Mesothelial cell of epicardium (in vitro differentiated cells): ENCODE results near the gene U2AF1L4. TPM values are rescaled to one million over a fixed set of nuclear protein-coding genes. Genes with fewer than 3 reads are reported as not detected.

ENCODE experiments used
- DNase-seq, 2 experiments: peaks; one replicate each; pipeline ENCODE4 v3.0.0; 2021; ENCODE audit warnings: low spot score in 2 of 2; ENCODE audit not compliant: unreplicated experiment in 2 of 2
- H3K27ac Mint-ChIP-seq: 2 replicates; pipeline ENCODE4 v1.8.0; 2021; ENCODE audit warnings: mixed read lengths
- H3K27me3 Mint-ChIP-seq: 2 replicates; pipeline ENCODE4 v1.8.0; 2021; ENCODE audit warnings: low read depth, mixed read lengths
- H3K36me3 Mint-ChIP-seq: 2 replicates; pipeline ENCODE4 v1.8.0; 2021; ENCODE audit warnings: mixed read lengths
- H3K4me1 Mint-ChIP-seq: 2 replicates; pipeline ENCODE4 v1.8.0; 2021; ENCODE audit warnings: mixed read lengths
- H3K4me3 Mint-ChIP-seq: 2 replicates; pipeline ENCODE4 v1.8.0; 2021; ENCODE audit warnings: mild to moderate bottlenecking, moderate library complexity, mixed read lengths
- H3K9me3 Mint-ChIP-seq: 2 replicates; pipeline ENCODE4 v1.8.0; 2021; ENCODE audit warnings: mixed read lengths
- total RNA-seq: library from RNA; stranded (reverse); gene quantifications from 3 replicates; pipeline ENCODE4 v1.2.1, GENCODE V29; 2021
- TF ChIP-seq, protein P1 (sequence below): fragments of 200-600 bp; sonication (generic); IDR thresholded peaks from one replicate; pipeline ENCODE4 v1.5.0; 2021; ENCODE audit warnings: antibody characterized with exemption; ENCODE audit not compliant: unreplicated experiment

U2AF1L4 gene
- total RNA-seq, 1 donor from 2014 or later, result 42.5 TPM

GRCh38 chr19:35702223-35703012 lies 42.8 kb downstream of the U2AF1L4 start:
- peaks cover 13% of the 10 kb centered on the region for H3K27me3 Mint-ChIP-seq
- H3K4me1 Mint-ChIP-seq, result peaks cover 5% of the 10 kb centered on the region
- TF ChIP-seq, protein P1, sequence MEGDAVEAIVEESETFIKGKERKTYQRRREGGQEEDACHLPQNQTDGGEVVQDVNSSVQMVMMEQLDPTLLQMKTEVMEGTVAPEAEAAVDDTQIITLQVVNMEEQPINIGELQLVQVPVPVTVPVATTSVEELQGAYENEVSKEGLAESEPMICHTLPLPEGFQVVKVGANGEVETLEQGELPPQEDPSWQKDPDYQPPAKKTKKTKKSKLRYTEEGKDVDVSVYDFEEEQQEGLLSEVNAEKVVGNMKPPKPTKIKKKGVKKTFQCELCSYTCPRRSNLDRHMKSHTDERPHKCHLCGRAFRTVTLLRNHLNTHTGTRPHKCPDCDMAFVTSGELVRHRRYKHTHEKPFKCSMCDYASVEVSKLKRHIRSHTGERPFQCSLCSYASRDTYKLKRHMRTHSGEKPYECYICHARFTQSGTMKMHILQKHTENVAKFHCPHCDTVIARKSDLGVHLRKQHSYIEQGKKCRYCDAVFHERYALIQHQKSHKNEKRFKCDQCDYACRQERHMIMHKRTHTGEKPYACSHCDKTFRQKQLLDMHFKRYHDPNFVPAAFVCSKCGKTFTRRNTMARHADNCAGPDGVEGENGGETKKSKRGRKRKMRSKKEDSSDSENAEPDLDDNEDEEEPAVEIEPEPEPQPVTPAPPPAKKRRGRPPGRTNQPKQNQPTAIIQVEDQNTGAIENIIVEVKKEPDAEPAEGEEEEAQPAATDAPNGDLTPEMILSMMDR, result no peak
- peak; percentile 88 to 89 for DNase-seq
- H3K4me3 Mint-ChIP-seq, result peak overlapping the region; percentile 91
- H3K27ac Mint-ChIP-seq, result peak overlapping the region; percentile 89
- no peaks in the 10 kb centered on the region for H3K9me3 Mint-ChIP-seq
- H3K36me3 Mint-ChIP-seq, result no peaks in the 10 kb centered on the region

DNA sequence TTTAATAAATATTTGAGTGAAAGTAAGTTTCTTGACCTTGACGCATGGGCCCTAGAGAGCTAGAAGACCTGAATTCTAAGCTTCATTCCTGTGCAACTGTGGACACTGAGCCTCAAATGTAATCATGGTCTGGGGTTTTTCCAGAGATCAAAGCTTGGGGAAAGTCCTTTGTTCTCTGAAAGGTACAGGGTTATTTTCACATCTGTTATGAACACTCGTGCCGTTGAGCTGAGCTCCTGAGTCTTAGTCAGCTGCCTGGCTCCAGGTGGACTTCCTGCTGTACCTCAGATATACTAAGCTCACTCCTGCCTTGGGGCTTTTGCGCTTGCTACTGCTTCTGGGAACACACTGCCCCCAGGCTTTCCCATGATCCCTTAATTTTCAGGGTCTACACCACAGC lies 48.4 kb downstream of the U2AF1L4 start:
- Mint-ChIP-seq H3K27ac (no peak overlapping the region), H3K27me3 (no peaks in the 10 kb centered on the region), H3K4me3 (no peak overlapping the region), H3K36me3 (no peaks in the 10 kb centered on the region), H3K4me1 (peaks cover 5% of the 10 kb centered on the region), H3K9me3 (no peaks in the 10 kb centered on the region)
- DNase-seq, result no peak
- TF ChIP-seq, protein P1, result no peak

- Mint-ChIP-seq H3K4me1 (peaks cover 5% of the 10 kb centered on the region), H3K4me3 (no peak overlapping the region), H3K9me3 (no peaks in the 10 kb centered on the region), H3K27ac (no peak overlapping the region), H3K27me3 (no peaks in the 10 kb centered on the region), H3K36me3 (no peaks in the 10 kb centered on the region)
- no peak for DNase-seq
- TF ChIP-seq, protein P1, result no peak
Observed at GRCh38 chr19:35695895-35696422, 49.3 kb downstream of the U2AF1L4 start.

GRCh38 chr19:35693835-35694599 lies 51.2 kb downstream of the U2AF1L4 start:
- TF ChIP-seq, protein P1, result peak; percentile 68
- peaks cover 11% of the 10 kb centered on the region for H3K4me1 Mint-ChIP-seq
- H3K27me3 Mint-ChIP-seq, result no peaks in the 10 kb centered on the region
- H3K27ac Mint-ChIP-seq, result no peak overlapping the region
- no peaks in the 10 kb centered on the region for H3K9me3 Mint-ChIP-seq
- peak; percentile 64 to 86 for DNase-seq
- H3K4me3 Mint-ChIP-seq, result no peak overlapping the region
- H3K36me3 Mint-ChIP-seq, result no peaks in the 10 kb centered on the region

- DNase-seq, result no peak
- Mint-ChIP-seq H3K36me3 (no peaks in the 10 kb centered on the region), H3K4me3 (no peak overlapping the region), H3K27me3 (no peaks in the 10 kb centered on the region), H3K9me3 (no peaks in the 10 kb centered on the region), H3K27ac (no peak overlapping the region), H3K4me1 (peaks cover 11% of the 10 kb centered on the region)
- TF ChIP-seq, protein P1, result no peak
Observed at GRCh38 chr19:35693422-35693821, 51.8 kb downstream of the U2AF1L4 start.

Other genes starting within 250 kb of the U2AF1L4 start
- gene DMKN, start 231.8 kb downstream of the U2AF1L4 start, total RNA-seq, result 161 to 172 TPM (median 171 TPM) in 3 replicates
- 0.32 to 0.49 TPM (median 0.47 TPM) in 3 replicates for gene SBSN, start 217.1 kb downstream of the U2AF1L4 start, total RNA-seq
- gene GAPDHS, start 212.0 kb downstream of the U2AF1L4 start, total RNA-seq, result not detected in 3 replicates
- gene TMEM147, start 199.8 kb downstream of the U2AF1L4 start, total RNA-seq, result 82.2 to 82.7 TPM (median 82.3 TPM) in 3 replicates
- gene ATP4A, start 181.8 kb downstream of the U2AF1L4 start, total RNA-seq, result 0.11 to 0.22 TPM (median 0.16 TPM) in 3 replicates
- not detected in 3 replicates for gene PMIS2, start 159.2 kb downstream of the U2AF1L4 start, total RNA-seq
- 28.7 to 33.8 TPM (median 29.0 TPM) in 3 replicates for gene HAUS5, start 132.7 kb downstream of the U2AF1L4 start, total RNA-seq
- 63.7 to 70.6 TPM (median 66.4 TPM) in 3 replicates for gene RBM42, start 116.4 kb downstream of the U2AF1L4 start, total RNA-seq
- gene ETV2, start 103.7 kb downstream of the U2AF1L4 start, total RNA-seq, result 1.4 to 2.1 TPM (median 1.5 TPM) in 3 replicates
- gene COX6B1, start 97.1 kb downstream of the U2AF1L4 start, total RNA-seq, result 273 to 293 TPM (median 284 TPM) in 3 replicates
- gene UPK1A, start 78.9 kb downstream of the U2AF1L4 start, total RNA-seq, result 1.8 to 2.3 TPM (median 2.0 TPM) in 3 replicates
- gene ZBTB32, start 40.9 kb downstream of the U2AF1L4 start, total RNA-seq, result not detected in 3 replicates
- gene KMT2B, start 27.4 kb downstream of the U2AF1L4 start, total RNA-seq, result 60.6 to 62.7 TPM (median 61.8 TPM) in 3 replicates
- 2.7 to 3.2 TPM (median 2.8 TPM) in 3 replicates for gene IGFLR1, start 3.0 kb downstream of the U2AF1L4 start, total RNA-seq
- 45.2 to 54.9 TPM (median 45.7 TPM) in 3 replicates for gene PSENEN, start 233 bp upstream of the U2AF1L4 start, total RNA-seq
- gene LIN37, start 3.2 kb upstream of the U2AF1L4 start, total RNA-seq, result 11.8 to 12.9 TPM (median 12.0 TPM) in 3 replicates
- gene HSPB6, start 11.6 kb upstream of the U2AF1L4 start, total RNA-seq, result 18.8 to 21.7 TPM (median 20.3 TPM) in 3 replicates
- gene PROSER3, start 12.8 kb upstream of the U2AF1L4 start, total RNA-seq, result 45.1 to 50.5 TPM (median 46.6 TPM) in 3 replicates
- 74.0 to 79.9 TPM (median 75.4 TPM) in 3 replicates for gene ARHGAP33, start 30.1 kb upstream of the U2AF1L4 start, total RNA-seq
- not detected in 3 replicates for gene PRODH2, start 67.4 kb upstream of the U2AF1L4 start, total RNA-seq
- gene NPHS1, start 107.1 kb upstream of the U2AF1L4 start, total RNA-seq, result 0.23 to 0.72 TPM (median 0.51 TPM) in 3 replicates
- gene KIRREL2, start 111.5 kb upstream of the U2AF1L4 start, total RNA-seq, result 1.4 TPM in 3 replicates
- 137 to 151 TPM (median 146 TPM) in 3 replicates for gene APLP1, start 123.2 kb upstream of the U2AF1L4 start, total RNA-seq
- 16.3 to 18.9 TPM (median 17.1 TPM) in 3 replicates for gene NFKBID, start 155.1 kb upstream of the U2AF1L4 start, total RNA-seq
- gene HCST, start 157.1 kb upstream of the U2AF1L4 start, total RNA-seq, result 0.62 to 1.4 TPM (median 0.92 TPM) in 3 replicates
- gene TYROBP, start 162.9 kb upstream of the U2AF1L4 start, total RNA-seq, result not detected in 3 replicates
- gene LRFN3, start 191.0 kb upstream of the U2AF1L4 start, total RNA-seq, result 25.7 to 28.5 TPM (median 27.5 TPM) in 3 replicates
- gene SDHAF1, start 249.8 kb upstream of the U2AF1L4 start, total RNA-seq, result 10.6 to 12.4 TPM (median 12.0 TPM) in 3 replicates